K562 (cell line): ENCODE results near the gene C14orf180. TPM values are rescaled to one million over a fixed set of nuclear protein-coding genes. Genes with fewer than 3 reads are reported as not detected.

Source experiments
- ATAC-seq: fragments of 200-7000 bp; cut with Tn5 transposase; 3 replicates; pipeline ENCODE4 v1.9.1; 2020; ENCODE audit warnings: moderate library complexity
- BruUV-seq: library from RNA; stranded (reverse); fragments of 400-500 nt; replicated peaks from 2 replicates; lab custom pipeline; 2021; lab: Mats Ljungman, UMichigan
- CTCF ChIA-PET: fragments of 300-600 bp; formaldehyde crosslinking; extraction: SDS; loops from one replicate; lab custom pipeline; 2021; ENCODE audit warnings: low intra/inter-chr PET ratio; lab: Yijun Ruan, JAX
- POLR2A ChIA-PET: fragments of 300-600, 350-650 bp; sonication (Branson Sonifier 250); formaldehyde crosslinking; extraction: SDS; loops from one replicate; lab custom pipeline; 2021; ENCODE audit warnings: antibody characterized with exemption, inconsistent platforms; lab: Yijun Ruan, JAX
- DNase-seq, 4 experiments: peaks; one replicate each; pipeline versions ENCODE4 v3.0.0 to v3.0.0-alpha.2; 2011 to 2018; ENCODE audit warnings: low spot score in 3 of 4, mixed read lengths in 3 of 4; ENCODE audit errors: extremely low read depth in 1 of 4
- FAIRE-seq: peaks from 2 replicates; lab custom pipeline; 2011; peaks lifted over from hg19 to GRCh38; lab: Jason Lieb, UNC
- H2AFZ ChIP-seq: 2 replicates; pipeline ENCODE4 v1.6.0; 2011; ENCODE audit warnings: low read depth, low read length, control low read depth, inconsistent platforms
- H3K27ac ChIP-seq: fragments of 200-600 bp; 3 replicates; pipeline ENCODE4 v1.8.0; 2011; ENCODE audit warnings: low read depth, mild to moderate bottlenecking, control low read depth, inconsistent platforms, low read length, moderate library complexity, mixed read lengths; ENCODE audit errors: extremely low read depth
- H3K27me3 ChIP-seq, 2 experiments: fragments of 300-600 bp in 1 of 2; 2 replicates in 1 of 2; 3 replicates in 1 of 2; pipeline versions ENCODE4 v1.6.0 to v1.8.0; 2011; ENCODE audit warnings: inconsistent platforms in 2 of 2, low read length in 2 of 2, mild to moderate bottlenecking in 1 of 2, mixed read lengths in 1 of 2, moderate library complexity in 1 of 2; ENCODE audit not compliant: control insufficient read depth in 2 of 2, insufficient read depth in 2 of 2
- H3K36me3 ChIP-seq: fragments of 300-600 bp; 3 replicates; pipeline ENCODE4 v1.8.0; 2011; ENCODE audit warnings: mild to moderate bottlenecking, low read length, inconsistent platforms; ENCODE audit not compliant: control insufficient read depth, insufficient read depth
- H3K4me1 ChIP-seq, 2 experiments: fragments of 200-600 bp in 1 of 2; replicated peaks in 1 of 2; 2 replicates in 1 of 2; 3 replicates in 1 of 2; pipeline versions ENCODE4 v1.5.1 to v1.8.0; 2011; ENCODE audit warnings: inconsistent platforms in 2 of 2, low read length in 2 of 2, mild to moderate bottlenecking in 1 of 2, mixed read lengths in 1 of 2, moderate library complexity in 1 of 2; ENCODE audit not compliant: control insufficient read depth in 2 of 2, insufficient read depth in 2 of 2
- H3K4me2 ChIP-seq: 2 replicates; pipeline ENCODE4 v1.6.1; 2011; ENCODE audit warnings: low read length, control low read depth, inconsistent platforms, mixed read lengths; ENCODE audit not compliant: insufficient read depth
- H3K4me3 ChIP-seq: fragments of 200-600 bp; sonication (generic), shearing (Covaris generic); 2 replicates; pipeline ENCODE4 v1.5.1; 2016; ENCODE audit warnings: control low read depth, inconsistent platforms
- H3K79me2 ChIP-seq: fragments of 200-600 bp; 3 replicates; pipeline ENCODE4 v1.8.0; 2011; ENCODE audit warnings: low read length, inconsistent platforms; ENCODE audit not compliant: control insufficient read depth, insufficient read depth
- H3K9ac ChIP-seq, 2 experiments: 2 replicates each; pipeline versions ENCODE4 v1.6.0 to v1.6.1; 2011; ENCODE audit warnings: low read depth in 2 of 2, low read length in 2 of 2, control low read depth in 1 of 2, inconsistent platforms in 1 of 2, mild to moderate bottlenecking in 1 of 2, mixed read lengths in 1 of 2; ENCODE audit not compliant: insufficient read depth in 1 of 2
- H3K9me1 ChIP-seq: one replicate; pipeline ENCODE4 v1.6.0; 2011; ENCODE audit warnings: inconsistent platforms, mild to moderate bottlenecking, low read length, moderate library complexity; ENCODE audit not compliant: control insufficient read depth, insufficient read depth
- H3K9me3 ChIP-seq: replicated peaks from 2 replicates; pipeline ENCODE4 v1.5.1; 2011; ENCODE audit warnings: low read depth, low read length, inconsistent platforms; ENCODE audit not compliant: control insufficient read depth, insufficient read depth
- H4K20me1 ChIP-seq: replicated peaks from 2 replicates; pipeline ENCODE4 v1.6.1; 2011; ENCODE audit warnings: low read length, inconsistent platforms, mixed read lengths; ENCODE audit not compliant: control insufficient read depth, insufficient read depth
- CBX8 ChIP-seq: fragments of 200-600 bp; sonication (generic); IDR thresholded peaks from 2 replicates; pipeline ENCODE4 v1.6.1; 2012; ENCODE audit warnings: borderline replicate concordance, mixed run types, low read depth, mild to moderate bottlenecking, moderate library complexity, mixed read lengths, low read length, control low read depth, inconsistent platforms; ENCODE audit not compliant: poor library complexity, severe bottlenecking; ENCODE audit errors: extremely low read depth
- NR2C2 ChIP-seq, 2 experiments: fragments of 200-800 bp in 1 of 2; sonication (Bioruptor generic) in 1 of 2; sonication (generic) in 1 of 2; formaldehyde crosslinking in 1 of 2; IDR thresholded peaks; 2 replicates each; pipeline versions ENCODE4 v1.6.1 to v1.8.0; 2016 to 2022; ENCODE audit warnings: mild to moderate bottlenecking in 1 of 2, missing compliant biosample characterization in 1 of 2, missing genetic modification characterization in 1 of 2, missing genetic modification reagents in 1 of 2
- POLR2AphosphoS2 ChIP-seq: IDR thresholded peaks from 2 replicates; pipeline ENCODE4 v1.6.1; 2012; ENCODE audit warnings: low read length, improper control_type of control experiment
- POLR2AphosphoS5 ChIP-seq: IDR thresholded peaks from 2 replicates; pipeline ENCODE4 v1.6.1; 2011; ENCODE audit warnings: mild to moderate bottlenecking, low read depth, low read length, moderate library complexity; ENCODE audit not compliant: control insufficient read depth, insufficient read depth
- SAP30 ChIP-seq: fragments of 200-600 bp; sonication (generic); IDR thresholded peaks from 2 replicates; pipeline ENCODE4 v1.6.1; 2012; ENCODE audit warnings: borderline replicate concordance, low read depth, mild to moderate bottlenecking, moderate library complexity, low read length, control low read depth, inconsistent platforms; ENCODE audit not compliant: insufficient read depth, poor library complexity, severe bottlenecking
- TAF9B ChIP-seq: fragments of 450-650 bp; IDR thresholded peaks from 2 replicates; pipeline ENCODE4 v1.6.1; 2018; ENCODE audit warnings: mild to moderate bottlenecking; ENCODE audit not compliant: partially characterized antibody
- THRB ChIP-seq: fragments of 450-650 bp; formaldehyde crosslinking; conservative IDR thresholded peaks from 2 replicates; pipeline ENCODE4 v1.4.0; 2022; ENCODE audit warnings: mild to moderate bottlenecking, missing genetic modification characterization
- TRIM25 ChIP-seq: fragments of 450-650 bp; IDR thresholded peaks from 2 replicates; pipeline ENCODE4 v1.7.0; 2016; ENCODE audit warnings: borderline replicate concordance
- ZNF561 ChIP-seq: fragments of 450-650 bp; formaldehyde crosslinking; conservative IDR thresholded peaks from 2 replicates; pipeline ENCODE4 v1.4.0; 2020; ENCODE audit warnings: mild to moderate bottlenecking, moderate library complexity
- WGBS: fragments of 100-300 bp; shearing (Covaris generic); methylation state at CpG from one replicate; pipeline ENCODE4 v1.1.6; 2016; ENCODE audit warnings: low coverage, mixed read lengths; ENCODE audit not compliant: insufficient coverage; ENCODE audit errors: missing lambda C conversion rate; 5-methylcytosine and 5-hydroxymethylcytosine counted together
- in situ Hi-C: fragments of 300-500 bp; cut with MboI; formaldehyde crosslinking; loops from 4 replicates; pipeline ENCODE4 v1.15.0; 2018; ENCODE audit warnings: inconsistent platforms, mixed read lengths
- intact Hi-C: fragments of 100-400 bp; cut with micrococcal nuclease; formaldehyde crosslinking; loops from 2 replicates; pipeline ENCODE4 v1.14.2; 2022
- polyA plus RNA-seq, 8 experiments: library from polyadenylated mRNA; depleted of rRNA in 4 of 8; stranded (reverse) in 5 of 8; unstranded in 3 of 8; fragments of >200 nt; fragmentation: Nextera tagmentation in 2 of 8; fragmentation: Illumina TruSeq in 1 of 8; extraction: Ambion mirVana in 2 of 8; extraction: Trizol in 1 of 8; gene quantifications; 2 replicates each; pipeline versions ENCODE4 v1.2.1 to v1.2.3, GENCODE V29; 2011 to 2014; ENCODE audit warnings: inconsistent platforms in 1 of 8, missing spikeins in 1 of 8
- total RNA-seq, 7 experiments: library from RNA; depleted of rRNA in 6 of 7; stranded (reverse); fragments of >200 nt in 6 of 7; fragmentation: Illumina TruSeq in 2 of 7; extraction: Trizol in 2 of 7; gene quantifications; 2 replicates each; pipeline versions ENCODE4 v1.2.1 to v1.2.3, GENCODE V29; 2011 to 2021; ENCODE audit warnings: low replicate concordance in 1 of 7

The C14orf180 gene
- total and polyA plus RNA-seq, 9 of the 15 experiments (the other 6 are each of a cell fraction or from before 2014, with no cell fraction given) = not detected

GRCh38 chr14:104554088-104554607 is 25.4 kb upstream of the C14orf180 start:
- DNase-seq = no peak

GRCh38 chr14:104554608-104555429 is 24.7 kb upstream of the C14orf180 start:
- Histone ChIP-seq H3K4me1 (no peaks in the 10 kb centered on the region), H3K27me3 (peaks cover 0 to 32% of the 10 kb centered on the region in 2 experiments; a peak in 2 of 5 replicates), H2AFZ (no peak overlapping the region)
- intact Hi-C loops = no loop called here
- no peak for ATAC-seq
- BruUV-seq = no TSS peak
- TF ChIP-seq CBX8 (no peak), SAP30 (no peak), POLR2AphosphoS2 (no peak), ZNF561 (CRISPR knock-in tag) (no peak), TAF9B (no peak), THRB (CRISPR knock-in tag) (no peak), TRIM25 (no peak), NR2C2 (CRISPR knock-in tag; IDR thresholded peaks at IDR 0.05) (no peak), NR2C2 (tag; IDR thresholded peaks at IDR 0.05) (no peak)
- TF ChIP-seq, all 486 proteins: peak for 0
- H3K36me3 ChIP-seq = no peaks in the 10 kb centered on the region
- H3K27ac ChIP-seq = no peak overlapping the region
- no peaks in the 10 kb centered on the region for H3K79me2 ChIP-seq
- in situ Hi-C loops = no loop called here
- H3K4me3 ChIP-seq = no peak overlapping the region
- no peaks in the 10 kb centered on the region; the same call in 1 of the 2 replicates for H4K20me1 ChIP-seq
- ChIA-PET POLR2A (no interaction called here), CTCF (no interaction called here)
- no peaks in the 10 kb centered on the region for H3K9me1 ChIP-seq
- H3K4me2 ChIP-seq = no peak overlapping the region
- FAIRE-seq (no peak), DNase-seq (no peak)
- no peaks in the 10 kb centered on the region for H3K9me3 ChIP-seq
- WGBS = 0% methylated on average over 12 of the region's 26 CpGs
- H3K9ac ChIP-seq = no peak overlapping the region

More at GRCh38 chr14:104554088-104554607, 25.4 kb upstream of the C14orf180 start:
- Histone ChIP-seq H4K20me1 (no peaks in the 10 kb centered on the region; the same call in 1 of the 2 replicates), H3K36me3 (no peaks in the 10 kb centered on the region), H3K4me1 (no peaks in the 10 kb centered on the region), H3K9me3 (no peaks in the 10 kb centered on the region), H3K27me3 (peaks cover 0 to 32% of the 10 kb centered on the region in 2 experiments; a peak in 2 of 5 replicates), H3K4me2 (no peak overlapping the region), H3K9ac (no peak overlapping the region), H3K27ac (no peak overlapping the region), H3K79me2 (no peaks in the 10 kb centered on the region), H3K4me3 (no peak overlapping the region), H2AFZ (no peak overlapping the region), H3K9me1 (no peaks in the 10 kb centered on the region)
- BruUV-seq = no TSS peak
- 3% methylated on average over 6 of the region's 12 CpGs for WGBS
- ATAC-seq (no peak), FAIRE-seq (no peak)
- ChIA-PET POLR2A (no interaction called here), CTCF (no interaction called here)
- intact Hi-C loops (no loop called here), in situ Hi-C loops (no loop called here)
- TF ChIP-seq POLR2AphosphoS5 = no peak
